ENCODE results near the gene FHIT.

DNA sequence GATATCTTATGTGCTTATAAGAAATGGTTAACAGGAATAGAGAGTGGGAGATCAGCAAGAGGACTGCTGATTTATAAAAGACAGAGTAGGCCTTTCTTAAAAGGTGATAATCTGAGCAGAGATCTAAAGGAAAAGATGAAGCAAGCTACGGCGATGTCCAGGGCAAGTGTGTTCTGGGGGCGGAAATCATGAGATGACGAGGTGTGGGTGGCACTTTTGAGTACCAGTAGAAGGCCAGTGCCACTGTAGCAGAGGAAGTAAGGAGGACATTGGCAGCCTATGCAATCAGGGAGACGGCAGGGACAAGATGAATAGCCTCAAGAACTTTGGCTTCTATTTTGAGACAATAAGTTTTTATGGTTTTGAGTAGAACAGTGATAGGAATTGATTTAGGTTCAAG, 492.4 kb downstream of the FHIT start:
- TF ChIP-seq, protein P1, sequence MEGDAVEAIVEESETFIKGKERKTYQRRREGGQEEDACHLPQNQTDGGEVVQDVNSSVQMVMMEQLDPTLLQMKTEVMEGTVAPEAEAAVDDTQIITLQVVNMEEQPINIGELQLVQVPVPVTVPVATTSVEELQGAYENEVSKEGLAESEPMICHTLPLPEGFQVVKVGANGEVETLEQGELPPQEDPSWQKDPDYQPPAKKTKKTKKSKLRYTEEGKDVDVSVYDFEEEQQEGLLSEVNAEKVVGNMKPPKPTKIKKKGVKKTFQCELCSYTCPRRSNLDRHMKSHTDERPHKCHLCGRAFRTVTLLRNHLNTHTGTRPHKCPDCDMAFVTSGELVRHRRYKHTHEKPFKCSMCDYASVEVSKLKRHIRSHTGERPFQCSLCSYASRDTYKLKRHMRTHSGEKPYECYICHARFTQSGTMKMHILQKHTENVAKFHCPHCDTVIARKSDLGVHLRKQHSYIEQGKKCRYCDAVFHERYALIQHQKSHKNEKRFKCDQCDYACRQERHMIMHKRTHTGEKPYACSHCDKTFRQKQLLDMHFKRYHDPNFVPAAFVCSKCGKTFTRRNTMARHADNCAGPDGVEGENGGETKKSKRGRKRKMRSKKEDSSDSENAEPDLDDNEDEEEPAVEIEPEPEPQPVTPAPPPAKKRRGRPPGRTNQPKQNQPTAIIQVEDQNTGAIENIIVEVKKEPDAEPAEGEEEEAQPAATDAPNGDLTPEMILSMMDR (IDR thresholded peaks at IDR 0.05 in 4 of 5, conservative IDR thresholded peaks at IDR 0.05 in 1 of 5), result no peak
- no peak for TF ChIP-seq POLR2A (IDR thresholded peaks at IDR 0.05)
